Ovary (tissue), 3 donors: ENCODE measurements around the gene ERBIN.

Source experiments
- POLR2A ChIP-seq: fragments of 450-650 bp; IDR thresholded peaks from one replicate; pipeline ENCODE4 v1.6.1; 2017; ENCODE audit warnings: antibody characterized with exemption, mild to moderate bottlenecking, moderate library complexity
- TF ChIP-seq, protein P1 (sequence below), 3 donors: fragments of 450-650 bp in 2 of 3; fragments of 200-600 bp in 1 of 3; IDR thresholded peaks; one replicate each; pipeline versions ENCODE4 v1.5.1 to v1.8.0; 2016 to 2022; ENCODE audit warnings: antibody characterized with exemption in 3 of 3, mild to moderate bottlenecking in 1 of 3
- donor health status: DM: no; HTN: no; CAD: no.

- TF ChIP-seq, protein P1, sequence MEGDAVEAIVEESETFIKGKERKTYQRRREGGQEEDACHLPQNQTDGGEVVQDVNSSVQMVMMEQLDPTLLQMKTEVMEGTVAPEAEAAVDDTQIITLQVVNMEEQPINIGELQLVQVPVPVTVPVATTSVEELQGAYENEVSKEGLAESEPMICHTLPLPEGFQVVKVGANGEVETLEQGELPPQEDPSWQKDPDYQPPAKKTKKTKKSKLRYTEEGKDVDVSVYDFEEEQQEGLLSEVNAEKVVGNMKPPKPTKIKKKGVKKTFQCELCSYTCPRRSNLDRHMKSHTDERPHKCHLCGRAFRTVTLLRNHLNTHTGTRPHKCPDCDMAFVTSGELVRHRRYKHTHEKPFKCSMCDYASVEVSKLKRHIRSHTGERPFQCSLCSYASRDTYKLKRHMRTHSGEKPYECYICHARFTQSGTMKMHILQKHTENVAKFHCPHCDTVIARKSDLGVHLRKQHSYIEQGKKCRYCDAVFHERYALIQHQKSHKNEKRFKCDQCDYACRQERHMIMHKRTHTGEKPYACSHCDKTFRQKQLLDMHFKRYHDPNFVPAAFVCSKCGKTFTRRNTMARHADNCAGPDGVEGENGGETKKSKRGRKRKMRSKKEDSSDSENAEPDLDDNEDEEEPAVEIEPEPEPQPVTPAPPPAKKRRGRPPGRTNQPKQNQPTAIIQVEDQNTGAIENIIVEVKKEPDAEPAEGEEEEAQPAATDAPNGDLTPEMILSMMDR (IDR thresholded peaks at IDR 0.05): no peak
- TF ChIP-seq POLR2A: no peak
Observed at GRCh38 chr5:65876970-65877369, 49.4 kb upstream of the ERBIN start.
